Kidney epithelial cell (primary cell): Measurements from ENCODE around the gene PHF13. TPM values are rescaled to one million over a fixed set of nuclear protein-coding genes. Genes with fewer than 3 reads are reported as not detected.

Experiments used
- DNase-seq: peaks from one replicate; pipeline ENCODE4 v3.0.0-alpha.2; 2010; ENCODE audit warnings: low read depth
- H3K27me3 ChIP-seq: 2 replicates; pipeline ENCODE4 v1.6.0; 2011; ENCODE audit warnings: low read length; ENCODE audit not compliant: control insufficient read depth, insufficient read depth
- H3K36me3 ChIP-seq: 2 replicates; pipeline ENCODE4 v1.5.1; 2011; ENCODE audit warnings: low read length; ENCODE audit not compliant: control insufficient read depth, insufficient read depth
- H3K4me3 ChIP-seq: 2 replicates; pipeline ENCODE4 v1.5.1; 2011; ENCODE audit warnings: low read depth, mild to moderate bottlenecking, control low read depth, low read length
- total RNA-seq: library from RNA; depleted of rRNA; stranded (reverse); fragments of >200 nt; gene quantifications from 2 replicates; pipeline ENCODE4 v1.2.3, GENCODE V29; 2015
- TF ChIP-seq, protein P1 (sequence below): IDR thresholded peaks from 2 replicates; pipeline ENCODE4 v1.5.1; 2011; ENCODE audit warnings: mild to moderate bottlenecking, moderate library complexity, low read length, control low read depth, inconsistent platforms; ENCODE audit not compliant: insufficient read depth, poor library complexity, severe bottlenecking

The PHF13 gene
- total RNA-seq = 8.0 and 8.8 TPM in 2 replicates

DNA sequence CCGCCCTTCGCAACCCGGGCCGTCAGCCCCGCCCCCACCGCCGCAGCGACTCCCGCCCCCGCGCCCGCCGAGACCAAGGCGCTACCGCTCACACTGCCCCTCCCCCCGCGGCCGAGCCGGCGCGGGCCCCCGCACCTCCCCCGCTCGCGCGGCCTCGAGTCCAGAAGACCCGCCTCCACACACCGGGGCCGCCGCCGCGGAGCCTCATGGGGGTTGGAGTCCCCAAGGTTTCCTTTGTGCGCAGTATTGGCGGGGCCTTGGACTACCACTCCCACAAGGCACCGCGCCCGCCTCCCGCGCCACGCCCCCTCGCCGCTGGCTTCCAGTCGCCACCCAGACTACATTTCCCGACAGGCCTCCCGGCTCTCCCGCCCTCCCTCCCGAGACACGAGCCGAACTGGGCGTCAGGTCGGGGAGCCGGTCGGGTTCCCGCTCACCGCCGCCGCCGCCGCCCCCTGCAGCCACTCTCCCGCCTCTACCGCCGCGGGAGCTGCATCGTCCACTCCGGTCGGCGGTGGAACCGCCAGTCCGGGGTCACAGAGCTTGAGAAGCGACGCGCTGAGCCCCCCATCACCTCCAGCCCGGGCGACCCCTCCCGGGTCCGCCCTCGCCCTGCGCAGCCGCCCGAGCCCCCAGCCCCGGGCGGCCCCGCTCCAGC is at the start of gene PHF13:
Gene PHF13 (plus strand): TSS at position 371 of the 658 bp plus-strand sequence. CDS start 336 bp downstream, outside the sequence.
- peak; percentile 80 for DNase-seq
- Histone ChIP-seq H3K36me3 (no peaks in the 10 kb centered on the region), H3K27me3 (no peaks in the 10 kb centered on the region), H3K4me3 (peak within 1 kb of the TSS; percentile 85)
- TF ChIP-seq, protein P1, sequence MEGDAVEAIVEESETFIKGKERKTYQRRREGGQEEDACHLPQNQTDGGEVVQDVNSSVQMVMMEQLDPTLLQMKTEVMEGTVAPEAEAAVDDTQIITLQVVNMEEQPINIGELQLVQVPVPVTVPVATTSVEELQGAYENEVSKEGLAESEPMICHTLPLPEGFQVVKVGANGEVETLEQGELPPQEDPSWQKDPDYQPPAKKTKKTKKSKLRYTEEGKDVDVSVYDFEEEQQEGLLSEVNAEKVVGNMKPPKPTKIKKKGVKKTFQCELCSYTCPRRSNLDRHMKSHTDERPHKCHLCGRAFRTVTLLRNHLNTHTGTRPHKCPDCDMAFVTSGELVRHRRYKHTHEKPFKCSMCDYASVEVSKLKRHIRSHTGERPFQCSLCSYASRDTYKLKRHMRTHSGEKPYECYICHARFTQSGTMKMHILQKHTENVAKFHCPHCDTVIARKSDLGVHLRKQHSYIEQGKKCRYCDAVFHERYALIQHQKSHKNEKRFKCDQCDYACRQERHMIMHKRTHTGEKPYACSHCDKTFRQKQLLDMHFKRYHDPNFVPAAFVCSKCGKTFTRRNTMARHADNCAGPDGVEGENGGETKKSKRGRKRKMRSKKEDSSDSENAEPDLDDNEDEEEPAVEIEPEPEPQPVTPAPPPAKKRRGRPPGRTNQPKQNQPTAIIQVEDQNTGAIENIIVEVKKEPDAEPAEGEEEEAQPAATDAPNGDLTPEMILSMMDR = no peak

DNA sequence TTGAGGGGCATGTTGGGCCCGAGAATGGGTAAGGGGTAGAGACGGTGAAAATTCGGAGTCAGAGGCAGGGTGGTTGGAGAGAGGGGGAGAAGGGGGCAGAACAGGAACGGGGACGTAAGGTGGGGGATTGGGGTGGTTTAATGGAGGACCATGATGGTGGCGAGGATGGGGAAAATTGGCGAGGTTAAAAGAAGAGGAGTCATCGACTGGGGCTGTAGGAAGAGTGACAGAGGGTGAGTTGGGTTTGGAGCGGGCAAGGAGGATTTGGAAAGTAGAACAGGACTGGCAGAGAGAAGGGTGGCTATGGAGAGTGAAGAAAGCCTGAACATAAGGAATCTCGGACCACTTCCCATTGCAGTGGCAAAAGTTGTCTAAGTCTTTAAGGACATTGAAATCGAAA is 44.5 kb upstream of the PHF13 start:
- no peaks in the 10 kb centered on the region for H3K36me3 ChIP-seq
- DNase-seq = no peak
- TF ChIP-seq, protein P1 = no peak
- H3K4me3 ChIP-seq = no peak overlapping the region
- peaks cover 16% of the 10 kb centered on the region for H3K27me3 ChIP-seq

GRCh38 chr1:6570100-6570499 is 43.4 kb upstream of the PHF13 start:
- TF ChIP-seq, protein P1 = no peak
- DNase-seq = no peak
- H3K27me3 ChIP-seq = peaks cover 15% of the 10 kb centered on the region
- no peak overlapping the region for H3K4me3 ChIP-seq
- no peaks in the 10 kb centered on the region for H3K36me3 ChIP-seq

- H3K36me3 ChIP-seq = no peaks in the 10 kb centered on the region
- DNase-seq = no peak
- TF ChIP-seq, protein P1 = no peak
- peaks cover 8% of the 10 kb centered on the region for H3K27me3 ChIP-seq
- H3K4me3 ChIP-seq = no peak overlapping the region
These were observed 42.5 kb upstream of the PHF13 start for GRCh38 chr1:6570987-6571386.

DNA sequence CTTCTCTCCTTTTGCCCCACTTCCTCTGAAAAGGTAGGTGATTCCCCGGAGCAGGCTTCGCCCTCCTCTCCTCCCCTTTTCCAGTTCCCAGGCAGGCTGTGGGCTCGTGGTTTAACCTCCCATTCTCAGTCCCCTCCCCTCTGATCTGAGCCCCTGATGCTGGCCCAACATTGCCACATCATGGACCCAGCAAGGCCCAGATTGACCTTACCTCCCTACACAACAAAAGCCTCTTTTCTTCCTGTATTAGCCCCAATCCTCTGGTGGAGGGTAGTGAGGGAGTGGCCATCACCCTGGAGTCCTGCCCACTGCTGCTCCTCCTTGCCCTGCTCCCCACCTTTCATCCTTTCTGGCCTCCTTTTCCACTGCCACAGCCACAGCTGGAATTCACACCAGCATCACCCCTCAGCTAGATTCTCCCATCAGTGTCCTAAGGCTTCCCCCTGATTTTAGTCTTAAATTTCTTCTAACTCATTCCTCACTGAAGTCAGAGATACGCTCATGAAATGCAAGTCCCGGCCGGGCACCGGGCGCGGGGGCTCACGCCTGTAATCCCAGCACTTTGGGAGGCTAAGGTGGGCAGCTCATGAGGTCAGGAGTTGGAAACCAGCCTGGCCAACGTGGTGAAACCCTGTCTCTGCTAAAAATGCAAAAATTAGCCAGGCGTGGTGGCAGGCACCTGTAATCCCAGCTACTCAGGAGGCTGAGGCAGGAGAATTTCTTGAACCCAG is 40.7 kb upstream of the PHF13 start:
- no peak for DNase-seq

More for the DNA sequence above, 40.7 kb upstream of the PHF13 start:
- TF ChIP-seq, protein P1 = no peak
- Histone ChIP-seq H3K36me3 (no peaks in the 10 kb centered on the region), H3K4me3 (no peak overlapping the region), H3K27me3 (peaks cover 7% of the 10 kb centered on the region)
